ENCODE data around the gene KPNA3. TPM values are rescaled to one million over a fixed set of nuclear protein-coding genes. Genes with fewer than 3 reads are reported as not detected.
A peak's percentile ranks its signal among the peaks of the same experiment; 100 is the strongest.

KPNA3 gene
- total RNA-seq: 10 to 100 TPM; 29.3 to 29.9 TPM
- 10 to 100 TPM; 11.6 to 22.7 TPM for polyA plus RNA-seq
- long read RNA-seq, donor 1, full-length matches to known transcripts: 53 of 81 reads
- long read RNA-seq, donor 1, partial matches to known transcripts: 8 of 81 reads
- long read RNA-seq, donor 1, other reads (novel, unspliced or antisense): 20 of 81 reads
- long read RNA-seq, donor 2, full-length matches to known transcripts: 12 of 27 reads
- long read RNA-seq, donor 2, partial matches to known transcripts: 5 of 27 reads
- long read RNA-seq, donor 2, other reads (novel, unspliced or antisense): 10 of 27 reads

DNA sequence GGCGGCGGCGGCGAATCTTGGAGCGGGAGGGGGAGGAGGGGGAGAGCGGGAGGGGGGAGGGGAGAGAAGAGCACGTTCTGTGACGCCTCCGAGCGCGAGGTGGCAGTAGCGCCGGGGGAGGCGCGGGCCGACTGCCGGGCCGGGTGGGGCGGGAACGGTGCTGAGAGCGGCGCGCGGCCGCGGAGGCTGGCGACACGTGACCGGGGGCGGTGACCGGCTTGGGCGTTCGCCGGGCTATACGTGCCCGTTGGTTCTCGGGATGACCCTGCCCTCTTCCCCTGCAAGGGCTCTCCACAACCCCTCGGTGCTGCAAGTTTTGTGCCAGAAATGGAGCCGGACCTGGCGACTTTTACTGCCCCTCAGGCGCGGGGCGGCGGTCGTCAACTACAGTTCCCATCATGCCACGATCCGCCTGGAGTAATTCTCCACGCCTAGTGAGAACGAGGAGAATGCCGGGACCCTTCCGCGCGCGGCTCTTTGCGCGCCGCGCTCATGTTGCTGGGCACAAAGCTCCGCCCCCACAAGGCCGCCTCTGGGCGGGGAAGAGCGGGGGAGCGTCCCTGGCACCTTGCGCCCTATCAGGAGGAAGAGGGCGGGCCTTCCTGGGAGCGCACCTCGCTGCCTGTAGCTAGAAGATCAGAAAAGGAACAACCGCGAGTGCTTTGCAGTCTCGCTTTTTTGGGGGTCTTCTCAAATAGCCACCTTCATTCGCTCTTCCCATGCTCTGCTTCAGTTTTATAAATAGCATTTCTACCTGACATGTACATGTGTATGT, at the start of gene KPNA3:
KPNA3 (minus strand) TSS at position 133 of the 775 bp plus-strand sequence. CDS start 176 bp downstream, outside the sequence.
- peak; percentile 98 for DNase-seq
- ATAC-seq (ENCODE audit: low FRiP score): peak; percentile 97
- Histone ChIP-seq H3K4me3 (ENCODE audit: low read length in 2 of 2) (peak within 1 kb of the TSS; percentile 61 to 94), H3K36me3 (ENCODE audit: control insufficient read depth in 1 of 2, insufficient read depth in 2 of 2, low read length in 1 of 2) (no peaks in the 10 kb centered on the region), H3K27ac (ENCODE audit: low read depth in 1 of 2, low read length in 2 of 2) (peak within 1 kb of the TSS; percentile 72 to 73), H3K4me1 (ENCODE audit: control insufficient read depth in 1 of 2, insufficient read depth in 2 of 2, low read length in 2 of 2) (peaks cover 0 to 3% of the 10 kb centered on the region in 2 donors), H3K27me3 (ENCODE audit: control insufficient read depth in 1 of 2, insufficient read depth in 2 of 2, low read length in 1 of 2) (no peaks in the 10 kb centered on the region), H3K9me3 (ENCODE audit: control insufficient read depth, low read length) (no peaks in the 10 kb centered on the region)
- 0% methylated on average over 47 to 71 of the region's 71 CpGs for WGBS, 2 donors
- intact Hi-C loops (cut with DNase I): loop anchor here in 1 of 2 donors (2.0 to 10.0 kb wide), 2 partner anchors 98 to 144 kb away; partner anchors contain the start of genes EBPL and SPRYD7

DNA sequence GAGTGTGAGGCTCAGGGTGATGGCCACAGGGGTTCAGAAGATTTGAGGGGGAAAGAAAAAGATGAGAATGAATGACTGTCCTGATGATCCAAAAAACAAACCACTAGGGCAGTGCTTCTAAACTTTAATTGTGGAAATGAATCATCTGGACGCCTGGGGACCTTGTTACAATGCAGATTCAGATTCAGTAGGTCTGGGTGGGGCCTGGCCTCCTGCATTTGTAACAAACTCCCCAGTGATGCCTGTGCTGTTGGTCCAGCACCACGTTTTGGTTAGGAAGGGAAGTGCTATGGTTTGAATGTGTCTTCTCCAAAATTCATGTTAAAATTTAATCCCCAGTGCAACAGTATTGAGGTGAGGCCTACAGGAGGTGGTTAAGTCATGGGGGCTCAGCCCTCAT, 49.5 kb upstream of the KPNA3 start:
- DNase-seq: no peak
- no peaks in the 10 kb centered on the region for H3K36me3 ChIP-seq (ENCODE audit: control insufficient read depth in 1 of 2, insufficient read depth in 2 of 2, low read length in 1 of 2)
- intact Hi-C loops (cut with DNase I): no loop called here
- H3K27ac ChIP-seq (ENCODE audit: low read depth in 1 of 2, low read length in 2 of 2): no peak overlapping the region
- H3K27me3 ChIP-seq (ENCODE audit: control insufficient read depth in 1 of 2, insufficient read depth in 2 of 2, low read length in 1 of 2): no peaks in the 10 kb centered on the region
- H3K9me3 ChIP-seq (ENCODE audit: control insufficient read depth, low read length): no peaks in the 10 kb centered on the region
- H3K4me3 ChIP-seq (ENCODE audit: low read length in 2 of 2): no peak overlapping the region
- H3K4me1 ChIP-seq (ENCODE audit: control insufficient read depth in 1 of 2, insufficient read depth in 2 of 2, low read length in 2 of 2): no peaks in the 10 kb centered on the region
- no peak for ATAC-seq (ENCODE audit: low FRiP score)
- 60 to 63% methylated on average over 2 of the region's 2 CpGs for WGBS, 2 donors

GRCh38 chr13:49840675-49841074, 48.2 kb upstream of the KPNA3 start:
- Histone ChIP-seq H3K9me3 (ENCODE audit: control insufficient read depth, low read length) (no peaks in the 10 kb centered on the region), H3K36me3 (ENCODE audit: control insufficient read depth in 1 of 2, insufficient read depth in 2 of 2, low read length in 1 of 2) (no peaks in the 10 kb centered on the region), H3K27me3 (ENCODE audit: control insufficient read depth in 1 of 2, insufficient read depth in 2 of 2, low read length in 1 of 2) (no peaks in the 10 kb centered on the region), H3K27ac (ENCODE audit: low read depth in 1 of 2, low read length in 2 of 2) (no peak overlapping the region), H3K4me1 (ENCODE audit: control insufficient read depth in 1 of 2, insufficient read depth in 2 of 2, low read length in 2 of 2) (no peaks in the 10 kb centered on the region), H3K4me3 (ENCODE audit: low read length in 2 of 2) (no peak overlapping the region)
- 95% methylated on average over 3 of the region's 3 CpGs for WGBS, 2 donors
- intact Hi-C loops (cut with DNase I): no loop called here
- DNase-seq (no peak), ATAC-seq (ENCODE audit: low FRiP score) (no peak)

- 97% methylated on average over 4 of the region's 4 CpGs for WGBS, 2 donors
- Histone ChIP-seq H3K4me3 (ENCODE audit: low read length in 2 of 2) (no peak overlapping the region), H3K27me3 (ENCODE audit: control insufficient read depth in 1 of 2, insufficient read depth in 2 of 2, low read length in 1 of 2) (no peaks in the 10 kb centered on the region), H3K9me3 (ENCODE audit: control insufficient read depth, low read length) (no peaks in the 10 kb centered on the region), H3K4me1 (ENCODE audit: control insufficient read depth in 1 of 2, insufficient read depth in 2 of 2, low read length in 2 of 2) (no peaks in the 10 kb centered on the region), H3K36me3 (ENCODE audit: control insufficient read depth in 1 of 2, insufficient read depth in 2 of 2, low read length in 1 of 2) (no peaks in the 10 kb centered on the region), H3K27ac (ENCODE audit: low read depth in 1 of 2, low read length in 2 of 2) (no peak overlapping the region)
- intact Hi-C loops (cut with DNase I): no loop called here
- ATAC-seq (ENCODE audit: low FRiP score): no peak
- no peak for DNase-seq
Measured at GRCh38 chr13:49840266-49840665, 47.8 kb upstream of the KPNA3 start.

- no peak for DNase-seq
- Histone ChIP-seq H3K4me1 (ENCODE audit: control insufficient read depth in 1 of 2, insufficient read depth in 2 of 2, low read length in 2 of 2) (no peaks in the 10 kb centered on the region), H3K4me3 (ENCODE audit: low read length in 2 of 2) (no peak overlapping the region), H3K27me3 (ENCODE audit: control insufficient read depth in 1 of 2, insufficient read depth in 2 of 2, low read length in 1 of 2) (no peaks in the 10 kb centered on the region), H3K36me3 (ENCODE audit: control insufficient read depth in 1 of 2, insufficient read depth in 2 of 2, low read length in 1 of 2) (no peaks in the 10 kb centered on the region), H3K27ac (ENCODE audit: low read depth in 1 of 2, low read length in 2 of 2) (no peak overlapping the region), H3K9me3 (ENCODE audit: control insufficient read depth, low read length) (no peaks in the 10 kb centered on the region)
- no peak for ATAC-seq (ENCODE audit: low FRiP score)
- intact Hi-C loops (cut with DNase I): no loop called here
- 95 to 96% methylated on average over 4 of the region's 4 CpGs for WGBS, 2 donors
Measured at GRCh38 chr13:49838989-49839388, 46.5 kb upstream of the KPNA3 start.

DNA sequence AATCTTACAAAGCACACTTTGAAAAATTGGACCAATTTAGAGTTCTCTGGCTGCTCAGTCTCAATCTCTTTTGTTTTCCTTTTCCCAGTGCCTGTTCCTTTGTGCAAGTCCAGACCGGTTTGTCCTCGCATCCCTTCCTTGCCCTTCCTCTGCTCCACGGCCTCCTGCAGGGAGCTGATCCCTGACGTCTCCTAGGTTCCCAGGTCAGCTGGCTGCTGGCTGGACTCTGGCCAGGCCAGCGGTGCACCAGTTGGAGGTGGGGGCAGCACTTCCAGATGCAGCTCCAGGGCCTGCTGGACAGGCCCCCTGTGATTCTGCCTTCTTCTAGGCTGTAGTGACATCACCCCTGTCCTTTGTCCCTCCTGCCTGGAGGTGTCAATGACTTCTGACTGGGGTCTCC, 44.0 kb upstream of the KPNA3 start:
- no peaks in the 10 kb centered on the region for H3K36me3 ChIP-seq (ENCODE audit: control insufficient read depth in 1 of 2, insufficient read depth in 2 of 2, low read length in 1 of 2)
- no peaks in the 10 kb centered on the region for H3K4me1 ChIP-seq (ENCODE audit: control insufficient read depth in 1 of 2, insufficient read depth in 2 of 2, low read length in 2 of 2)
- H3K27me3 ChIP-seq (ENCODE audit: control insufficient read depth in 1 of 2, insufficient read depth in 2 of 2, low read length in 1 of 2): no peaks in the 10 kb centered on the region
- DNase-seq (no peak), ATAC-seq (ENCODE audit: low FRiP score) (no peak)
- no peaks in the 10 kb centered on the region for H3K9me3 ChIP-seq (ENCODE audit: control insufficient read depth, low read length)
- 48 to 54% methylated on average over 5 of the region's 5 CpGs for WGBS, 2 donors
- intact Hi-C loops (cut with DNase I): no loop called here
- H3K27ac ChIP-seq (ENCODE audit: low read depth in 1 of 2, low read length in 2 of 2): no peak overlapping the region
- no peak overlapping the region for H3K4me3 ChIP-seq (ENCODE audit: low read length in 2 of 2)

GRCh38 chr13:49833402-49833801, 40.9 kb upstream of the KPNA3 start:
- intact Hi-C loops (cut with DNase I): no loop called here
- WGBS, 2 donors: 93 to 94% methylated on average over 5 of the region's 5 CpGs
- DNase-seq (no peak), ATAC-seq (ENCODE audit: low FRiP score) (no peak)
- peaks cover 6% of the 10 kb centered on the region for H3K9me3 ChIP-seq (ENCODE audit: control insufficient read depth, low read length)
- no peaks in the 10 kb centered on the region for H3K27me3 ChIP-seq (ENCODE audit: control insufficient read depth in 1 of 2, insufficient read depth in 2 of 2, low read length in 1 of 2)
- H3K4me1 ChIP-seq (ENCODE audit: control insufficient read depth in 1 of 2, insufficient read depth in 2 of 2, low read length in 2 of 2): no peaks in the 10 kb centered on the region
- H3K4me3 ChIP-seq (ENCODE audit: low read length in 2 of 2): no peak overlapping the region
- H3K36me3 ChIP-seq (ENCODE audit: control insufficient read depth in 1 of 2, insufficient read depth in 2 of 2, low read length in 1 of 2): no peaks in the 10 kb centered on the region
- no peak overlapping the region for H3K27ac ChIP-seq (ENCODE audit: low read depth in 1 of 2, low read length in 2 of 2)

- intact Hi-C loops (cut with DNase I): no loop called here
- no peak for ATAC-seq (ENCODE audit: low FRiP score)
- WGBS, 2 donors: 46% methylated on average over 4 of the region's 4 CpGs
Measured at GRCh38 chr13:49831455-49831854, 39.0 kb upstream of the KPNA3 start.

DNA sequence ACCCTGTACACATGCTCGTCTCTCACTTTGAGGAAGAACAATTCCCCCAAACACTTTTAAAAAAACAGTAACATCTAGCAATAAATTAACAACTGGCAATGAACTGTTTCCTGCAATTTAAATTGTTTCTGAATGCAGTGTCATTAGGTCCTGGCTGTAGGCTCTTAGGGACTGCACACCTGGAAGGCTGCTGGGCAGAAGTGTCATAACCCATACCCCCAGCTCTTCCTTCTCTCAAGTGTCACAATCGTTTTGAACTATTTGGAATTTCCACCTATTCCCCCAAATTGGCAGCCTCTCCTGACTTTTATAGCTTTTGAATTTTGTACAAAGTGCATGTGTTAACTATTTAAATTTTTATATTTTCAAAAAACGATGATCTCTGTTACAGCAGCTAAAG, 38.2 kb upstream of the KPNA3 start:
- Histone ChIP-seq H3K4me3 (ENCODE audit: low read length in 2 of 2) (no peak overlapping the region), H3K4me1 (ENCODE audit: control insufficient read depth in 1 of 2, insufficient read depth in 2 of 2, low read length in 2 of 2) (no peaks in the 10 kb centered on the region), H3K27me3 (ENCODE audit: control insufficient read depth in 1 of 2, insufficient read depth in 2 of 2, low read length in 1 of 2) (peaks cover 0 to 2% of the 10 kb centered on the region in 2 donors), H3K36me3 (ENCODE audit: control insufficient read depth in 1 of 2, insufficient read depth in 2 of 2, low read length in 1 of 2) (no peaks in the 10 kb centered on the region), H3K9me3 (ENCODE audit: control insufficient read depth, low read length) (peaks cover 7% of the 10 kb centered on the region), H3K27ac (ENCODE audit: low read depth in 1 of 2, low read length in 2 of 2) (no peak overlapping the region)
- no peak for ATAC-seq (ENCODE audit: low FRiP score)
- WGBS, 2 donors: 35 to 54% methylated on average over 3 of the region's 3 CpGs
- DNase-seq: no peak
- intact Hi-C loops (cut with DNase I): no loop called here

More at GRCh38 chr13:49831455-49831854, 39.0 kb upstream of the KPNA3 start:
- Histone ChIP-seq H3K4me3 (ENCODE audit: low read length in 2 of 2) (no peak overlapping the region), H3K9me3 (ENCODE audit: control insufficient read depth, low read length) (peaks cover 6% of the 10 kb centered on the region), H3K36me3 (ENCODE audit: control insufficient read depth in 1 of 2, insufficient read depth in 2 of 2, low read length in 1 of 2) (no peaks in the 10 kb centered on the region), H3K27ac (ENCODE audit: low read depth in 1 of 2, low read length in 2 of 2) (no peak overlapping the region), H3K4me1 (ENCODE audit: control insufficient read depth in 1 of 2, insufficient read depth in 2 of 2, low read length in 2 of 2) (no peaks in the 10 kb centered on the region), H3K27me3 (ENCODE audit: control insufficient read depth in 1 of 2, insufficient read depth in 2 of 2, low read length in 1 of 2) (peaks cover 0 to 2% of the 10 kb centered on the region in 2 donors)
- no peak for DNase-seq

Measured in aorta (tissue), 5 donors.